GM23338 (cell line): ENCODE measurements around the gene TYMS. TPM values are rescaled to one million over a fixed set of nuclear protein-coding genes. Genes with fewer than 3 reads are reported as not detected.

Experiments
- ATAC-seq: fragments of 200-7000 bp; cut with Tn5 transposase; 3 replicates; pipeline ENCODE4 v1.9.1; 2020
- DNase-seq: peaks from one replicate; pipeline ENCODE4 v3.0.0-alpha.2; 2015; ENCODE audit warnings: low spot score
- H2AFZ ChIP-seq: fragments of 200-600 bp; sonication (generic); 2 replicates; pipeline ENCODE4 v1.8.0; 2016; ENCODE audit warnings: antibody characterized with exemption, mild to moderate bottlenecking, moderate library complexity
- H3F3A ChIP-seq: fragments of 200-600 bp; sonication (generic); replicated peaks from 2 replicates; pipeline ENCODE4 v1.8.0; 2017; ENCODE audit warnings: antibody characterized with exemption, mixed run types, low read depth
- H3K27ac ChIP-seq: fragments of 200-600 bp; sonication (generic); 2 replicates; pipeline ENCODE4 v1.6.1; 2016; ENCODE audit warnings: low read depth
- H3K27me3 ChIP-seq: fragments of 200-600 bp; sonication (generic); 2 replicates; pipeline ENCODE4 v1.8.0; 2016; ENCODE audit warnings: mild to moderate bottlenecking, mixed run types, moderate library complexity; ENCODE audit not compliant: insufficient read depth
- H3K36me3 ChIP-seq: fragments of 200-600 bp; sonication (generic); 2 replicates; pipeline ENCODE4 v1.8.0; 2016; ENCODE audit warnings: mild to moderate bottlenecking; ENCODE audit not compliant: insufficient read depth
- H3K4me1 ChIP-seq: fragments of 200-600 bp; sonication (generic); 2 replicates; pipeline ENCODE4 v1.8.0; 2016; ENCODE audit warnings: mild to moderate bottlenecking, moderate library complexity; ENCODE audit not compliant: insufficient read depth
- H3K4me2 ChIP-seq: fragments of 200-600 bp; sonication (generic); 2 replicates; pipeline ENCODE4 v1.7.1; 2017; ENCODE audit warnings: mixed run types
- H3K4me3 ChIP-seq: fragments of 200-600 bp; sonication (generic); 2 replicates; pipeline ENCODE4 v1.6.1; 2016; ENCODE audit warnings: mixed run types
- H3K79me2 ChIP-seq: fragments of 200-600 bp; sonication (generic); replicated peaks from 2 replicates; pipeline ENCODE4 v1.8.0; 2017; ENCODE audit warnings: mild to moderate bottlenecking; ENCODE audit not compliant: insufficient read depth
- H3K9me2 ChIP-seq: fragments of 200-600 bp; sonication (generic); 2 replicates; pipeline ENCODE4 v1.8.0; 2017; ENCODE audit not compliant: insufficient read depth
- H4K20me1 ChIP-seq: fragments of 200-600 bp; sonication (generic); replicated peaks from 2 replicates; pipeline ENCODE4 v1.8.0; 2017; ENCODE audit warnings: mild to moderate bottlenecking; ENCODE audit not compliant: insufficient read depth
- H3K27ac Mint-ChIP-seq: 2 replicates; pipeline ENCODE4 v1.8.0; 2020; ENCODE audit warnings: inconsistent platforms, mild to moderate bottlenecking, moderate library complexity, mixed read lengths
- H3K27me3 Mint-ChIP-seq: 3 replicates; pipeline ENCODE4 v1.8.0; 2022; ENCODE audit warnings: low read depth, mild to moderate bottlenecking, moderate library complexity, mixed read lengths, inconsistent platforms; ENCODE audit not compliant: insufficient read depth, poor library complexity
- H3K36me3 Mint-ChIP-seq: 3 replicates; pipeline ENCODE4 v1.8.0; 2021; ENCODE audit warnings: low read depth, mild to moderate bottlenecking, inconsistent platforms, moderate library complexity, mixed read lengths
- H3K4me1 Mint-ChIP-seq: 3 replicates; pipeline ENCODE4 v1.8.0; 2020; ENCODE audit warnings: mild to moderate bottlenecking, inconsistent platforms, mixed read lengths
- H3K4me3 Mint-ChIP-seq: 3 replicates; pipeline ENCODE4 v1.8.0; 2021; ENCODE audit warnings: moderate library complexity, mild to moderate bottlenecking, inconsistent platforms, mixed read lengths
- H3K9me3 Mint-ChIP-seq: 3 replicates; pipeline ENCODE4 v1.8.0; 2020; ENCODE audit warnings: moderate library complexity, mild to moderate bottlenecking, inconsistent platforms, mixed read lengths
- CREB1 ChIP-seq: fragments of 250-450 bp; sonication (Bioruptor Pico); IDR thresholded peaks from 2 replicates; pipeline ENCODE4 v1.5.0; 2020; ENCODE audit warnings: low read depth, mild to moderate bottlenecking, moderate library complexity
- NANOG ChIP-seq: IDR thresholded peaks from 2 replicates; pipeline ENCODE4 v1.6.1; 2016; ENCODE audit warnings: antibody characterized with exemption, borderline replicate concordance
- POLR2AphosphoS5 ChIP-seq: IDR thresholded peaks from 2 replicates; pipeline ENCODE4 v1.6.1; 2016; ENCODE audit warnings: antibody characterized with exemption, low read depth
- STAT1 ChIP-seq: IDR thresholded peaks from one replicate; pipeline ENCODE4 v1.6.1; 2016; ENCODE audit warnings: antibody characterized with exemption; ENCODE audit not compliant: unreplicated experiment
- ZNF114 ChIP-seq: fragments of 250-450 bp; sonication (Bioruptor Pico); IDR thresholded peaks from 2 replicates; pipeline ENCODE4 v1.5.0; 2020; ENCODE audit warnings: mild to moderate bottlenecking, moderate library complexity
- ZNF331 ChIP-seq: fragments of 250-450 bp; sonication (Bioruptor Pico); IDR thresholded peaks from 2 replicates; pipeline ENCODE4 v1.5.0; 2020; ENCODE audit warnings: low read depth, mild to moderate bottlenecking, moderate library complexity
- polyA plus RNA-seq: library from polyadenylated mRNA; unstranded; fragments of >200 nt; fragmentation: Nextera tagmentation; extraction: Ambion mirVana; gene quantifications from 2 replicates; pipeline ENCODE4 v1.2.1, GENCODE V29; 2016
- total RNA-seq: library from RNA; depleted of rRNA; stranded (reverse); fragments of >200 nt; shearing (Covaris generic); gene quantifications from 2 replicates; pipeline ENCODE4 v1.2.3, GENCODE V29; 2014
- TF ChIP-seq, protein P1 (sequence below): IDR thresholded peaks from one replicate; pipeline ENCODE4 v1.6.1; 2018; ENCODE audit warnings: antibody characterized with exemption; ENCODE audit not compliant: unreplicated experiment
- TF ChIP-seq, protein P2 (sequence below), 2 experiments: fragments of 200-600 bp in 1 of 2; sonication (generic) in 1 of 2; conservative IDR thresholded peaks; 2 replicates each; pipeline versions ENCODE4 v1.5.1 to v1.6.1; 2016 to 2017; ENCODE audit warnings: antibody characterized with exemption in 2 of 2, low read depth in 2 of 2, mild to moderate bottlenecking in 2 of 2, moderate library complexity in 1 of 2
- TF ChIP-seq, protein P3 (sequence below): IDR thresholded peaks from 2 replicates; pipeline ENCODE4 v1.6.1; 2016; ENCODE audit warnings: antibody characterized with exemption

The TYMS gene
- total and polyA plus RNA-seq, 2 experiments from 2014 or later: 52.9 to 72.3 TPM

DNA sequence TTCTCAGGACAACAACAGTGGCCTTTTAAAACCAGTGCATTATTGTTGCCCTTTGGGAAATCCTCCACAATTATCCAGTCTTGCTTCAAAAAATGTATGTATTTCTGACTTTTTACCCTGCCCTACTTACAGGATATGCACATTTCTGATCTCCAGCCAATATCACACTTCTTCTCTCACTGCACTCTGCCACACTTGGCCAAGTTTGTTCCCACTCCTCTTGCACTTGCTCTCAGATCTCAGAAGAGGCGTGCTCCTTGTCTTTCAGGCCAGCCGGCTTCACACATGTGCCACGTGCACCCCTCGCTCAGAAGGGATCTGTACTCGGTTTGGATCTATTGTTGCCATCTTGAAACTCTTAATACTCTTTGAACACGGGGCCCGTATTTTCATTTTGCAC, 45.3 kb upstream of the TYMS start:
- H3K27ac Mint-ChIP-seq: no peak overlapping the region

More for the DNA sequence above, 45.3 kb upstream of the TYMS start:
- H3K4me3 ChIP-seq: no peak overlapping the region
- Mint-ChIP-seq H3K4me1 (no peaks in the 10 kb centered on the region), H3K9me3 (no peaks in the 10 kb centered on the region), H3K36me3 (no peaks in the 10 kb centered on the region), H3K4me3 (no peak overlapping the region), H3K27me3 (no peaks in the 10 kb centered on the region)
- H3K27me3 ChIP-seq: no peaks in the 10 kb centered on the region
- TF ChIP-seq STAT1: no peak
- no peak for TF ChIP-seq ZNF331 (CRISPR knock-in tag)
- no peak for TF ChIP-seq NANOG
- no peak for TF ChIP-seq POLR2AphosphoS5
- no peak for TF ChIP-seq CREB1
- TF ChIP-seq, protein P1, sequence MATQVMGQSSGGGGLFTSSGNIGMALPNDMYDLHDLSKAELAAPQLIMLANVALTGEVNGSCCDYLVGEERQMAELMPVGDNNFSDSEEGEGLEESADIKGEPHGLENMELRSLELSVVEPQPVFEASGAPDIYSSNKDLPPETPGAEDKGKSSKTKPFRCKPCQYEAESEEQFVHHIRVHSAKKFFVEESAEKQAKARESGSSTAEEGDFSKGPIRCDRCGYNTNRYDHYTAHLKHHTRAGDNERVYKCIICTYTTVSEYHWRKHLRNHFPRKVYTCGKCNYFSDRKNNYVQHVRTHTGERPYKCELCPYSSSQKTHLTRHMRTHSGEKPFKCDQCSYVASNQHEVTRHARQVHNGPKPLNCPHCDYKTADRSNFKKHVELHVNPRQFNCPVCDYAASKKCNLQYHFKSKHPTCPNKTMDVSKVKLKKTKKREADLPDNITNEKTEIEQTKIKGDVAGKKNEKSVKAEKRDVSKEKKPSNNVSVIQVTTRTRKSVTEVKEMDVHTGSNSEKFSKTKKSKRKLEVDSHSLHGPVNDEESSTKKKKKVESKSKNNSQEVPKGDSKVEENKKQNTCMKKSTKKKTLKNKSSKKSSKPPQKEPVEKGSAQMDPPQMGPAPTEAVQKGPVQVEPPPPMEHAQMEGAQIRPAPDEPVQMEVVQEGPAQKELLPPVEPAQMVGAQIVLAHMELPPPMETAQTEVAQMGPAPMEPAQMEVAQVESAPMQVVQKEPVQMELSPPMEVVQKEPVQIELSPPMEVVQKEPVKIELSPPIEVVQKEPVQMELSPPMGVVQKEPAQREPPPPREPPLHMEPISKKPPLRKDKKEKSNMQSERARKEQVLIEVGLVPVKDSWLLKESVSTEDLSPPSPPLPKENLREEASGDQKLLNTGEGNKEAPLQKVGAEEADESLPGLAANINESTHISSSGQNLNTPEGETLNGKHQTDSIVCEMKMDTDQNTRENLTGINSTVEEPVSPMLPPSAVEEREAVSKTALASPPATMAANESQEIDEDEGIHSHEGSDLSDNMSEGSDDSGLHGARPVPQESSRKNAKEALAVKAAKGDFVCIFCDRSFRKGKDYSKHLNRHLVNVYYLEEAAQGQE: no peak
- TF ChIP-seq, protein P2, sequence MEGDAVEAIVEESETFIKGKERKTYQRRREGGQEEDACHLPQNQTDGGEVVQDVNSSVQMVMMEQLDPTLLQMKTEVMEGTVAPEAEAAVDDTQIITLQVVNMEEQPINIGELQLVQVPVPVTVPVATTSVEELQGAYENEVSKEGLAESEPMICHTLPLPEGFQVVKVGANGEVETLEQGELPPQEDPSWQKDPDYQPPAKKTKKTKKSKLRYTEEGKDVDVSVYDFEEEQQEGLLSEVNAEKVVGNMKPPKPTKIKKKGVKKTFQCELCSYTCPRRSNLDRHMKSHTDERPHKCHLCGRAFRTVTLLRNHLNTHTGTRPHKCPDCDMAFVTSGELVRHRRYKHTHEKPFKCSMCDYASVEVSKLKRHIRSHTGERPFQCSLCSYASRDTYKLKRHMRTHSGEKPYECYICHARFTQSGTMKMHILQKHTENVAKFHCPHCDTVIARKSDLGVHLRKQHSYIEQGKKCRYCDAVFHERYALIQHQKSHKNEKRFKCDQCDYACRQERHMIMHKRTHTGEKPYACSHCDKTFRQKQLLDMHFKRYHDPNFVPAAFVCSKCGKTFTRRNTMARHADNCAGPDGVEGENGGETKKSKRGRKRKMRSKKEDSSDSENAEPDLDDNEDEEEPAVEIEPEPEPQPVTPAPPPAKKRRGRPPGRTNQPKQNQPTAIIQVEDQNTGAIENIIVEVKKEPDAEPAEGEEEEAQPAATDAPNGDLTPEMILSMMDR (conservative IDR thresholded peaks at IDR 0.05; ENCODE audit: low read depth in 2 of 2): no peak
- TF ChIP-seq, protein P3, sequence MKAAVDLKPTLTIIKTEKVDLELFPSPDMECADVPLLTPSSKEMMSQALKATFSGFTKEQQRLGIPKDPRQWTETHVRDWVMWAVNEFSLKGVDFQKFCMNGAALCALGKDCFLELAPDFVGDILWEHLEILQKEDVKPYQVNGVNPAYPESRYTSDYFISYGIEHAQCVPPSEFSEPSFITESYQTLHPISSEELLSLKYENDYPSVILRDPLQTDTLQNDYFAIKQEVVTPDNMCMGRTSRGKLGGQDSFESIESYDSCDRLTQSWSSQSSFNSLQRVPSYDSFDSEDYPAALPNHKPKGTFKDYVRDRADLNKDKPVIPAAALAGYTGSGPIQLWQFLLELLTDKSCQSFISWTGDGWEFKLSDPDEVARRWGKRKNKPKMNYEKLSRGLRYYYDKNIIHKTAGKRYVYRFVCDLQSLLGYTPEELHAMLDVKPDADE: no peak
- no peak for TF ChIP-seq ZNF114
- H3F3A ChIP-seq: no peaks in the 10 kb centered on the region
- no peaks in the 10 kb centered on the region for H3K4me1 ChIP-seq
- no peaks in the 10 kb centered on the region for H3K36me3 ChIP-seq
- H3K79me2 ChIP-seq: no peaks in the 10 kb centered on the region
- H3K27ac ChIP-seq: no peak overlapping the region
- no peak overlapping the region for H3K4me2 ChIP-seq
- DNase-seq (no peak), ATAC-seq (no peak)
- H2AFZ ChIP-seq: peak overlapping the region; percentile 72; the same call in 1 of the 2 replicates
- H3K9me2 ChIP-seq: peaks cover 3% of the 10 kb centered on the region; the same call in 1 of the 2 replicates
- no peaks in the 10 kb centered on the region for H4K20me1 ChIP-seq
